Measurements from ENCODE around the gene TESK2. TPM values are rescaled to one million over a fixed set of nuclear protein-coding genes. Genes with fewer than 3 reads are reported as not detected.

Gene TESK2
- total and polyA plus RNA-seq, 2 of the 8 experiments (the other 6 are each of a cell fraction or from before 2014, with no cell fraction given) = 10.8 to 12.6 TPM

DNA sequence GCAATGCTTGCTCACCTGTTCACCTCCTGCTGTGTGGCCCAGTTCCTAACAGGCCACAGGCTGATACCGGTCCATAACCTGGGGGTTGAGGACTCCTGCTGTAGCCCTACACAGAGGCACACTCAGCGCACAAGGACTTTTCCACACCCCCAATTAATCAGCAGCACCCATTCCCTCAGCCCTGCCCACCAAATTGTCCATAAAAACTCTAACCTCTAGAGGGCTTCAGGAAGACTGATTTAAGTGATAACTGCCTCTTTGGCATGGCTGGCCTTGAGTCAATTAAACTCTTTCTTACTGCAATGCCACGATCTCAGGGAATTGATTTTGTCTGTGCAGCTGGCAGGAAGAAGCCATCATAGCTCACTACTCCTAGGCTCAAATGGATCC, 79.5 kb downstream of the TESK2 start (continued):
- TF ChIP-seq CHD7 (IDR thresholded peaks at IDR 0.05; ENCODE audit: insufficient replicate concordance, low read length) = no peak
